H1 (cell line): ENCODE measurements around the gene MIDN. TPM values are rescaled to one million over a fixed set of nuclear protein-coding genes. Genes with fewer than 3 reads are reported as not detected.

Source experiments
- CTCF ChIA-PET: fragments of 300-600 bp; sonication (Branson Sonifier 250); formaldehyde crosslinking; loops from one replicate; lab custom pipeline; 2021; ENCODE audit not compliant: partially characterized antibody; lab: Charles Lee
- POLR2A ChIA-PET: fragments of 300-600 bp; sonication (Branson Sonifier 250); formaldehyde crosslinking; loops from one replicate; lab custom pipeline; 2021; ENCODE audit warnings: inconsistent platforms; ENCODE audit not compliant: partially characterized antibody; lab: Charles Lee
- DNase-seq, 2 experiments: peaks; one replicate each; pipeline versions ENCODE4 v3.0.0 to v3.0.0-alpha.2; 2010 to 2022; ENCODE audit warnings: low spot score in 2 of 2, low read depth in 1 of 2, mixed read lengths in 1 of 2
- FAIRE-seq: peaks from 2 replicates; lab custom pipeline; 2011; peaks lifted over from hg19 to GRCh38; lab: Jason Lieb, UNC
- H2AFZ ChIP-seq: 2 replicates; pipeline ENCODE4 v1.8.1; 2012; ENCODE audit warnings: low read length, inconsistent platforms
- H2AK5ac ChIP-seq: 2 replicates; pipeline ENCODE4 v1.6.1; 2013; ENCODE audit warnings: low read depth, low read length
- H2BK120ac ChIP-seq: replicated peaks from 2 replicates; pipeline ENCODE3; 2013; ENCODE audit warnings: low read depth, low read length, inconsistent platforms
- H2BK12ac ChIP-seq: 2 replicates; pipeline ENCODE4 v1.6.1; 2013; ENCODE audit warnings: low read depth, low read length
- H2BK15ac ChIP-seq: 2 replicates; pipeline ENCODE4 v1.6.1; 2013; ENCODE audit warnings: low read length
- H2BK20ac ChIP-seq: 2 replicates; pipeline ENCODE4 v1.6.1; 2013; ENCODE audit warnings: low read length
- H2BK5ac ChIP-seq: 2 replicates; pipeline ENCODE4 v1.6.1; 2013; ENCODE audit warnings: low read depth, low read length
- H3K14ac ChIP-seq: 2 replicates; pipeline ENCODE4 v1.6.1; 2013; ENCODE audit warnings: inconsistent platforms; ENCODE audit not compliant: insufficient read length
- H3K18ac ChIP-seq: 2 replicates; pipeline ENCODE4 v1.6.1; 2013; ENCODE audit warnings: low read length; ENCODE audit errors: extremely low read depth
- H3K23ac ChIP-seq: 2 replicates; pipeline ENCODE4 v1.6.1; 2013; ENCODE audit warnings: inconsistent platforms; ENCODE audit not compliant: insufficient read length
- H3K23me2 ChIP-seq: 2 replicates; pipeline ENCODE4 v1.6.1; 2013; ENCODE audit warnings: low read depth, low read length
- H3K27ac ChIP-seq: 2 replicates; pipeline ENCODE4 v1.6.1; 2011; ENCODE audit warnings: low read depth, low read length, inconsistent platforms
- H3K27me3 ChIP-seq, 4 experiments: replicated peaks in 1 of 4; 1 replicate in 1 of 4; 2 replicates in 3 of 4; pipeline versions ENCODE4 v1.6.1 to v1.8.1; 2011 to 2013; ENCODE audit warnings: low read length in 3 of 4, mild to moderate bottlenecking in 3 of 4, inconsistent platforms in 2 of 4, mixed read lengths in 2 of 4, moderate library complexity in 1 of 4; ENCODE audit not compliant: control insufficient read depth in 3 of 4, insufficient read depth in 3 of 4; ENCODE audit errors: extremely low read depth in 1 of 4
- H3K36me3 ChIP-seq, 4 experiments: 2 replicates each; pipeline versions ENCODE4 v1.6.1 to v1.8.1; 2011 to 2013; ENCODE audit warnings: mild to moderate bottlenecking in 4 of 4, low read length in 3 of 4, moderate library complexity in 2 of 4, control low read depth in 1 of 4, inconsistent platforms in 1 of 4; ENCODE audit not compliant: insufficient read depth in 4 of 4, control insufficient read depth in 2 of 4
- H3K4ac ChIP-seq: replicated peaks from 2 replicates; pipeline ENCODE3; 2013; ENCODE audit warnings: low read length, low read depth, mixed read lengths, inconsistent platforms; ENCODE audit not compliant: insufficient read length
- H3K4me1 ChIP-seq, 4 experiments: replicated peaks in 1 of 4; 1 replicate in 1 of 4; 2 replicates in 3 of 4; pipeline versions ENCODE4 v1.6.1 to v1.8.1; 2011 to 2013; ENCODE audit warnings: low read length in 3 of 4, inconsistent platforms in 2 of 4, mixed read lengths in 1 of 4; ENCODE audit not compliant: insufficient read depth in 4 of 4, control insufficient read depth in 3 of 4
- H3K4me2 ChIP-seq, 2 experiments: 2 replicates each; pipeline versions ENCODE4 v1.6.1 to v1.8.1; 2011 to 2013; ENCODE audit warnings: low read depth in 2 of 2, low read length in 2 of 2, control low read depth in 1 of 2, inconsistent platforms in 1 of 2, mild to moderate bottlenecking in 1 of 2; ENCODE audit not compliant: insufficient read depth in 1 of 2
- H3K4me3 ChIP-seq, 4 experiments: fragments of 200-600, 300-600 bp in 1 of 4; sonication (generic), shearing (Covaris generic), sonication (Bioruptor Twin) in 1 of 4; 2 replicates each; pipeline versions ENCODE4 v1.5.1 to v1.8.1; 2011 to 2016; ENCODE audit warnings: low read length in 4 of 4, low read depth in 3 of 4, control low read depth in 2 of 4, inconsistent platforms in 2 of 4, mild to moderate bottlenecking in 2 of 4, mixed read lengths in 1 of 4, moderate library complexity in 1 of 4; ENCODE audit not compliant: insufficient read depth in 2 of 4; ENCODE audit errors: extremely low read depth in 1 of 4
- H3K56ac ChIP-seq: replicated peaks from 2 replicates; pipeline ENCODE3; 2013; ENCODE audit warnings: low read depth, mild to moderate bottlenecking, mixed read lengths, low read length, inconsistent platforms; ENCODE audit not compliant: insufficient read length
- H3K79me1 ChIP-seq: 2 replicates; pipeline ENCODE4 v1.6.1; 2013; ENCODE audit warnings: low read depth, low read length, control low read depth
- H3K79me2 ChIP-seq, 2 experiments: 2 replicates each; pipeline versions ENCODE4 v1.6.1 to v1.8.1; 2012 to 2013; ENCODE audit warnings: low read length in 2 of 2, mild to moderate bottlenecking in 2 of 2, inconsistent platforms in 1 of 2; ENCODE audit not compliant: insufficient read depth in 2 of 2, control insufficient read depth in 1 of 2
- H3K9ac ChIP-seq, 4 experiments: replicated peaks in 1 of 4; 1 replicate in 1 of 4; 2 replicates in 3 of 4; pipeline versions ENCODE4 v1.6.1 to v1.8.1; 2011 to 2013; ENCODE audit warnings: low read depth in 3 of 4, low read length in 3 of 4, control low read depth in 2 of 4, mild to moderate bottlenecking in 2 of 4, moderate library complexity in 2 of 4, inconsistent platforms in 1 of 4; ENCODE audit errors: extremely low read depth in 1 of 4
- H3K9me3 ChIP-seq, 2 experiments: 2 replicates each; pipeline versions ENCODE4 v1.6.1 to v1.8.1; 2012 to 2013; ENCODE audit warnings: mild to moderate bottlenecking in 2 of 2, moderate library complexity in 2 of 2, control low read depth in 1 of 2, inconsistent platforms in 1 of 2, low read depth in 1 of 2, low read length in 1 of 2, mixed read lengths in 1 of 2; ENCODE audit not compliant: insufficient read depth in 2 of 2
- H4K20me1 ChIP-seq, 2 experiments: replicated peaks in 1 of 2; 2 replicates each; pipeline versions ENCODE3 to v1.8.1; 2011 to 2013; ENCODE audit warnings: inconsistent platforms in 2 of 2, low read length in 2 of 2, mild to moderate bottlenecking in 1 of 2; ENCODE audit not compliant: insufficient read depth in 2 of 2, control insufficient read depth in 1 of 2
- H4K5ac ChIP-seq: 2 replicates; pipeline ENCODE4 v1.6.1; 2013; ENCODE audit warnings: low read length, low read depth, mixed read lengths, inconsistent platforms; ENCODE audit not compliant: insufficient read length
- H4K8ac ChIP-seq: 2 replicates; pipeline ENCODE4 v1.8.0; 2013; ENCODE audit warnings: mild to moderate bottlenecking, moderate library complexity, low read length, inconsistent platforms; ENCODE audit not compliant: insufficient read depth; ENCODE audit errors: extremely low read depth
- H4K91ac ChIP-seq: replicated peaks from 2 replicates; pipeline ENCODE3; 2013; ENCODE audit warnings: low read length, mixed read lengths, inconsistent platforms; ENCODE audit not compliant: insufficient read length
- KDM1A ChIP-seq: fragments of 200-600, 300-600 bp; sonication (generic); IDR thresholded peaks from 2 replicates; pipeline ENCODE4 v1.7.1; 2016; ENCODE audit warnings: mild to moderate bottlenecking, low read length, borderline replicate concordance
- WGBS, 2 experiments: shearing (Covaris generic) in 1 of 2; methylation state at CpG; one replicate each; pipeline versions ENCODE4 v1.1.6 to v1.1.7; 2013 to 2015; ENCODE audit warnings: low lambda C conversion rate in 2 of 2, mixed read lengths in 2 of 2, inconsistent platforms in 1 of 2, low coverage in 1 of 2, missing lambda C conversion rate in 1 of 2; ENCODE audit not compliant: insufficient replicate concordance in 2 of 2, insufficient coverage in 1 of 2, insufficient read length in 1 of 2; ENCODE audit errors: extremely low coverage in 1 of 2, missing lambda C conversion rate in 1 of 2; 5-methylcytosine and 5-hydroxymethylcytosine counted together
- polyA plus RNA-seq, 7 experiments: library from polyadenylated mRNA; depleted of rRNA in 3 of 7; stranded (reverse) in 5 of 7; unstranded in 2 of 7; fragments of >200 nt in 5 of 7; fragments of 200-250 nt in 2 of 7; gene quantifications; 1 replicate in 5 of 7; 2 replicates in 1 of 7; 4 replicates in 1 of 7; pipeline versions ENCODE4 v1.2.1 to v1.2.3, GENCODE V29; 2011 to 2013; ENCODE audit warnings: missing spikeins in 2 of 7, mixed read lengths in 2 of 7
- total RNA-seq: library from RNA; stranded (reverse); fragmentation: NEBNext Ultra II Directional; extraction: Animal tissue kit (Norgen Biotek cat#: 25700); gene quantifications from 2 replicates; pipeline ENCODE4 v1.2.1, GENCODE V29; 2021

The MIDN gene
- total and polyA plus RNA-seq, 2 of the 8 experiments (the other 6 are each of a cell fraction or from before 2014, with no cell fraction given) = 39.8 to 159 TPM

GRCh38 chr19:1224047-1224825 is 24.1 kb upstream of the MIDN start:
- FAIRE-seq (no peak), DNase-seq (no peak)
- Histone ChIP-seq H3K79me1 (no peaks in the 10 kb centered on the region; the same call in 1 of the 2 replicates), H2BK5ac (no peak overlapping the region), H4K91ac (no peak overlapping the region), H3K9me3 (no peaks in the 10 kb centered on the region), H3K9ac (no peak overlapping the region), H3K56ac (no peak overlapping the region), H2BK120ac (no peak overlapping the region), H3K23ac (no peak overlapping the region), H2AFZ (no peak overlapping the region), H2BK15ac (no peak overlapping the region), H3K4ac (no peak overlapping the region), H3K4me3 (no peak overlapping the region), H3K4me2 (no peak overlapping the region), H4K5ac (no peak overlapping the region), H4K8ac (peak overlapping the region; percentile 35), H3K27me3 (no peaks in the 10 kb centered on the region), H2BK12ac (no peak overlapping the region), H4K20me1 (peaks cover 13 to 22% of the 10 kb centered on the region in 2 experiments), H3K36me3 (peaks cover 0 to 67% (median 2%) of the 10 kb centered on the region in 4 experiments; a peak in 4 of 8 replicates), H3K18ac (no peak overlapping the region), H3K79me2 (no peaks in the 10 kb centered on the region), H2BK20ac (no peak overlapping the region), H3K27ac (no peak overlapping the region), H2AK5ac (no peak overlapping the region), H3K14ac (no peak overlapping the region), H3K23me2 (no peaks in the 10 kb centered on the region), H3K4me1 (no peaks in the 10 kb centered on the region; a peak in 1 of 7 replicates)
- ChIA-PET POLR2A (interaction anchor here (0.6 to 2.1 kb wide), 6 partner anchors 10 to 198 kb away, joined by 3 to 9 read pairs (median 3); partner anchors contain the start of genes CBARP and CNN2), CTCF (interaction anchor here (0.7 to 9.0 kb wide), 16 partner anchors 8 to 153 kb away, joined by 3 to 56 read pairs (median 8); partner anchors contain the start of genes ATP5F1D and CBARP)
- TF ChIP-seq KDM1A = no peak
- 90% methylated on average over 12 of the region's 16 CpGs; no CpG with 5 or more reads in 1 of the 2 experiments for WGBS, 2 experiments
